Measurements from ENCODE around the gene NDUFB3. TPM values are rescaled to one million over a fixed set of nuclear protein-coding genes. Genes with fewer than 3 reads are reported as not detected.

The NDUFB3 gene
- total and polyA plus RNA-seq, 10 of the 15 experiments (the other 5 are each of a cell fraction or from before 2014, with no cell fraction given): 115 to 1,059 (median 187) TPM

DNA sequence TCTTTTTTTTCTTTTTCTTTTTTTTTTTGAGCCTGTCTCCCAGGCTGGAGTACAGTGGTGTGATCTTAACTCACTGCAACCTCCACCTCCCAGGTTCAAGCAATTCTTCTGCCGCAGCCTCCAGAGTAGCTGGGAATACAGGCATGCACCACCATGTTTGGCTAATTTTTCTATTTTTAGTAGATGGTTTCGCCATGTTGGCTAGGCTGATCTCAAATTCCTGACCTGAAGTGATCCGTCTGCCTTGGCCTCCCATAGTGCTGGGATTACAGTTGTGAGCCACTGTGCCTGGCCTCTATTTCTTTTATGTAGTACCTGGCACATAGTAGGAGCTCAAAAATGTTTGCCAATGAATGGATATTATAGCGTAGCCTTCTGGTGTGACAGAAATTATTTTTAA is 37.4 kb downstream of the NDUFB3 start:
- CTCF ChIA-PET: interaction anchor here (0.6 to 2.5 kb wide), 3 partner anchors 41 to 146 kb away, joined by 4 to 8 read pairs (median 6); no protein-coding TSS in a partner anchor
- WGBS (ENCODE audit: insufficient coverage, insufficient replicate concordance, low lambda C conversion rate, missing lambda C conversion rate): 98% methylated on average over 4 of the region's 4 CpGs
- Histone ChIP-seq H3K4me1 (ENCODE audit: control insufficient read depth, insufficient read depth, low read length) (no peaks in the 10 kb centered on the region), H3K79me2 (ENCODE audit: control insufficient read depth, insufficient read depth, low read length) (peaks cover 2% of the 10 kb centered on the region; the same call in 1 of the 2 replicates), H3K36me3 (ENCODE audit: control insufficient read depth in 2 of 2, insufficient read depth in 2 of 2, low read length in 1 of 2) (no peaks in the 10 kb centered on the region), H4K20me1 (ENCODE audit: control insufficient read depth, insufficient read depth) (no peaks in the 10 kb centered on the region), H3K27me3 (replicated peaks in 1 of 2; ENCODE audit: control insufficient read depth in 2 of 2, insufficient read depth in 2 of 2, low read length in 1 of 2) (no peaks in the 10 kb centered on the region), H2AFZ (ENCODE audit: control insufficient read depth, low read depth, low read length) (no peak overlapping the region), H3K9me3 (replicated peaks; ENCODE audit: control insufficient read depth, insufficient read depth, low read length) (no peaks in the 10 kb centered on the region), H3K27ac (ENCODE audit: control insufficient read depth, insufficient read depth) (no peak overlapping the region), H3K4me3 (no peak overlapping the region), H3K9ac (ENCODE audit: control insufficient read depth, insufficient read depth, low read length) (no peak overlapping the region), H3K4me2 (ENCODE audit: control insufficient read depth, insufficient read depth) (no peak overlapping the region)
- DNase-seq (ENCODE audit: low read depth, low spot score) (no peak), FAIRE-seq (no peak), ATAC-seq (no peak)
- BruUV-seq (replicated peaks): no TSS peak
- SMC1A ChIA-PET (ENCODE audit: uncharacterized antibody, unreplicated experiment): no interaction called here
- POLR2A ChIA-PET: interaction anchor here (0.6 kb wide), 1 partner anchor 23 kb away, joined by 3 read pairs; no protein-coding TSS in a partner anchor
- TF ChIP-seq POU2F2 (IDR thresholded peaks at IDR 0.05; ENCODE audit: borderline replicate concordance, low read depth, low read length) (no peak), MYC (IDR thresholded peaks at IDR 0.05; ENCODE audit: insufficient read depth, insufficient read length, insufficient replicate concordance, low read length, severe bottlenecking) (no peak), ZNF274 (IDR thresholded peaks at IDR 0.05; ENCODE audit: insufficient read depth, insufficient read length) (no peak), SIX5 (IDR thresholded peaks at IDR 0.05; ENCODE audit: low read depth, low read length, severe bottlenecking) (no peak), SRF (IDR thresholded peaks at IDR 0.05; ENCODE audit: low read depth in 2 of 2, low read length in 2 of 2) (no peak), RB1 (IDR thresholded peaks at IDR 0.05; ENCODE audit: borderline replicate concordance) (no peak), RCOR1 (conservative IDR thresholded peaks at IDR 0.05; ENCODE audit: low read depth, low read length) (no peak), PBX3 (IDR thresholded peaks at IDR 0.05; ENCODE audit: insufficient replicate concordance, low read depth, low read length) (no peak), TCF3 (IDR thresholded peaks at IDR 0.05; ENCODE audit: borderline replicate concordance, insufficient read depth, low read depth, low read length) (no peak), TBL1XR1 (IDR thresholded peaks at IDR 0.05; ENCODE audit: low read depth, low read length) (no peak), SUPT20H (IDR thresholded peaks at IDR 0.05; ENCODE audit: borderline replicate concordance, control insufficient read depth, low read depth, low read length) (no peak), PKNOX1 (IDR thresholded peaks at IDR 0.05) (no peak), EP300 (IDR thresholded peaks at IDR 0.05; ENCODE audit: borderline replicate concordance in 1 of 2, control insufficient read depth in 1 of 2, low read depth in 2 of 2, low read length in 2 of 2) (no peak), NFYB (IDR thresholded peaks at IDR 0.05; ENCODE audit: insufficient read depth, low read depth, low read length) (no peak), FOXM1 (IDR thresholded peaks at IDR 0.05; ENCODE audit: low read depth, low read length) (no peak), JUNB (IDR thresholded peaks at IDR 0.05) (no peak), ESRRA (IDR thresholded peaks at IDR 0.05; ENCODE audit: low read length) (no peak), PAX5 (IDR thresholded peaks at IDR 0.05; ENCODE audit: borderline replicate concordance, low read depth, low read length) (no peak)
- TF ChIP-seq, protein P1, sequence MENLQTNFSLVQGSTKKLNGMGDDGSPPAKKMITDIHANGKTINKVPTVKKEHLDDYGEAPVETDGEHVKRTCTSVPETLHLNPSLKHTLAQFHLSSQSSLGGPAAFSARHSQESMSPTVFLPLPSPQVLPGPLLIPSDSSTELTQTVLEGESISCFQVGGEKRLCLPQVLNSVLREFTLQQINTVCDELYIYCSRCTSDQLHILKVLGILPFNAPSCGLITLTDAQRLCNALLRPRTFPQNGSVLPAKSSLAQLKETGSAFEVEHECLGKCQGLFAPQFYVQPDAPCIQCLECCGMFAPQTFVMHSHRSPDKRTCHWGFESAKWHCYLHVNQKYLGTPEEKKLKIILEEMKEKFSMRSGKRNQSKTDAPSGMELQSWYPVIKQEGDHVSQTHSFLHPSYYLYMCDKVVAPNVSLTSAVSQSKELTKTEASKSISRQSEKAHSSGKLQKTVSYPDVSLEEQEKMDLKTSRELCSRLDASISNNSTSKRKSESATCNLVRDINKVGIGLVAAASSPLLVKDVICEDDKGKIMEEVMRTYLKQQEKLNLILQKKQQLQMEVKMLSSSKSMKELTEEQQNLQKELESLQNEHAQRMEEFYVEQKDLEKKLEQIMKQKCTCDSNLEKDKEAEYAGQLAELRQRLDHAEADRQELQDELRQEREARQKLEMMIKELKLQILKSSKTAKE (IDR thresholded peaks at IDR 0.05; ENCODE audit: low read depth, poor library complexity, severe bottlenecking): no peak
- TF ChIP-seq, protein P2, sequence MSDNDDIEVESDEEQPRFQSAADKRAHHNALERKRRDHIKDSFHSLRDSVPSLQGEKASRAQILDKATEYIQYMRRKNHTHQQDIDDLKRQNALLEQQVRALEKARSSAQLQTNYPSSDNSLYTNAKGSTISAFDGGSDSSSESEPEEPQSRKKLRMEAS (IDR thresholded peaks at IDR 0.05; ENCODE audit: low read depth, low read length): no peak
- in situ Hi-C loops (cut with MboI) (no loop called here), intact Hi-C loops (cut with micrococcal nuclease; ENCODE audit: unreplicated experiment) (no loop called here)
- RAD21 ChIA-PET (ENCODE audit: unreplicated experiment): no interaction called here
